Psoas muscle (tissue), 8 donors: ENCODE results near the gene SUFU. TPM values are rescaled to one million over a fixed set of nuclear protein-coding genes. Genes with fewer than 3 reads are reported as not detected.

Source experiments
- ATAC-seq, 4 donors: fragments of 200-7000 bp; cut with Tn5 transposase; one replicate each; pipeline ENCODE4 v1.9.1; 2020; ENCODE audit warnings: moderate library complexity in 3 of 4, mild to moderate bottlenecking in 2 of 4
- DNase-seq, 2 donors: peaks; one replicate each; pipeline ENCODE4 v3.0.0-alpha.2; 2020
- H3K27ac ChIP-seq: fragments of 200-600 bp; one replicate; pipeline ENCODE4 v1.8.0; 2022
- H3K27me3 ChIP-seq, 3 donors: fragments of 200-600 bp in 1 of 3; one replicate each; pipeline versions ENCODE4 v1.6.1 to v1.8.0; 2013 to 2022; ENCODE audit warnings: low read length in 2 of 3, mild to moderate bottlenecking in 2 of 3, moderate library complexity in 1 of 3; ENCODE audit not compliant: insufficient read depth in 3 of 3
- H3K36me3 ChIP-seq, 2 donors: fragments of 200-600 bp in 1 of 2; one replicate each; pipeline versions ENCODE4 v1.6.1 to v1.8.0; 2013 to 2022; ENCODE audit warnings: low read depth in 1 of 2, mild to moderate bottlenecking in 1 of 2, moderate library complexity in 1 of 2; ENCODE audit not compliant: insufficient read depth in 1 of 2
- H3K4me1 ChIP-seq: fragments of 200-600 bp; one replicate; pipeline ENCODE4 v1.8.0; 2022
- H3K4me3 ChIP-seq: fragments of 200-600 bp; one replicate; pipeline ENCODE4 v1.8.0; 2022; ENCODE audit warnings: mild to moderate bottlenecking
- H3K9me3 ChIP-seq: fragments of 200-600 bp; one replicate; pipeline ENCODE4 v1.8.0; 2022
- CTCF ChIP-seq: fragments of 200-600 bp; IDR thresholded peaks from one replicate; pipeline ENCODE4 v1.8.0; 2022; ENCODE audit warnings: antibody characterized with exemption
- WGBS, 3 donors: extraction: QIAGEN DNeasy Blood & Tissue Kit; methylation state at CpG; one replicate each; pipeline versions ENCODE4 v1.1.6 to v1.1.7; 2013; 5-methylcytosine and 5-hydroxymethylcytosine counted together
- intact Hi-C, 2 donors: fragments of 100-400 bp; cut with DNase I; formaldehyde crosslinking; loops; one replicate each; pipeline versions ENCODE4 v1.11.0 to v1.14.2; 2022
- polyA plus RNA-seq, 3 donors: library from polyadenylated mRNA; stranded (reverse); fragments of 200-250 nt; gene quantifications; one replicate each; pipeline ENCODE4 v1.2.3, GENCODE V29; 2013
- total RNA-seq, 4 donors: library from RNA; stranded (reverse); fragmentation: NEBNext Ultra II Directional in 2 of 4; extraction: Animal tissue kit (Norgen Biotek cat#: 25700) in 2 of 4; gene quantifications; one replicate each; pipeline versions ENCODE4 v1.2.1 to v1.2.4, GENCODE V29; 2021 to 2023
- donor health status: healthy with polysubstance abuse.
- donor health status: DM: no; HTN: no; CAD: no; lungs with moderate emphysema.
- donor health status: Bipolar disorder and iron deficiency.
- donor health status: healthy.
- donor health status: DM: yes; HTN: yes; CAD: no.
- donor health status: DM: no; HTN: no; CAD: no.
- donor health status: DM: no; HTN: no; CAD: no.
- donor health status: DM: yes; HTN: yes; CAD: no.

Gene SUFU
- total and polyA plus RNA-seq, 7 donors: 2.1 to 6.8 (median 5.1) TPM

- peaks cover 17% of the 10 kb centered on the region for H3K4me1 ChIP-seq
- H3K27ac ChIP-seq: no peak overlapping the region
- H3K27me3 ChIP-seq: no peaks in the 10 kb centered on the region
- DNase-seq (peak in 1 of 2 donors; percentile 49), ATAC-seq (peak in 2 of 4 donors; percentile 13 to 23)
- TF ChIP-seq CTCF: no peak
- intact Hi-C loops: no loop called here
- H3K36me3 ChIP-seq: no peaks in the 10 kb centered on the region
- no peaks in the 10 kb centered on the region for H3K9me3 ChIP-seq
- no peak overlapping the region for H3K4me3 ChIP-seq
- 41 to 78% (median 59%) methylated on average over 10 of the region's 10 CpGs for WGBS, 3 donors
Observed at GRCh38 chr10:102668326-102669107, 164.7 kb downstream of the SUFU start.

- Histone ChIP-seq H3K36me3 (no peaks in the 10 kb centered on the region), H3K4me3 (no peak overlapping the region), H3K27me3 (no peaks in the 10 kb centered on the region), H3K4me1 (peaks cover 26% of the 10 kb centered on the region), H3K27ac (peak overlapping the region; percentile 46), H3K9me3 (no peaks in the 10 kb centered on the region)
- ATAC-seq: peak; percentile 79 to 95 (median 92)
- 45 to 63% (median 50%) methylated on average over 7 of the region's 7 CpGs for WGBS, 3 donors
- peak; percentile 62 to 88 for DNase-seq
- TF ChIP-seq CTCF: peak; percentile 4
- intact Hi-C loops: no loop called here
Observed at GRCh38 chr10:102669206-102670064, 165.7 kb downstream of the SUFU start.

- TF ChIP-seq CTCF: no peak
- H3K27me3 ChIP-seq: no peaks in the 10 kb centered on the region
- no peaks in the 10 kb centered on the region for H3K9me3 ChIP-seq
- no peak overlapping the region for H3K4me3 ChIP-seq
- 84 to 93% (median 86%) methylated on average over 9 of the region's 9 CpGs for WGBS, 3 donors
- no peaks in the 10 kb centered on the region for H3K36me3 ChIP-seq
- ATAC-seq (peak in 1 of 4 donors; percentile 22), DNase-seq (no peak)
- peaks cover 31% of the 10 kb centered on the region for H3K4me1 ChIP-seq
- intact Hi-C loops: no loop called here
- no peak overlapping the region for H3K27ac ChIP-seq
Observed at GRCh38 chr10:102670065-102670670, 166.4 kb downstream of the SUFU start.

- Histone ChIP-seq H3K27me3 (no peaks in the 10 kb centered on the region), H3K4me3 (no peak overlapping the region), H3K36me3 (no peaks in the 10 kb centered on the region), H3K27ac (no peak overlapping the region), H3K4me1 (peaks cover 38% of the 10 kb centered on the region), H3K9me3 (no peaks in the 10 kb centered on the region)
- ATAC-seq: no peak
- intact Hi-C loops: no loop called here
- no peak for DNase-seq
- no peak for TF ChIP-seq CTCF
- WGBS, 3 donors: 75 to 82% (median 81%) methylated on average over 6 of the region's 6 CpGs
Observed at GRCh38 chr10:102670871-102671434, 167.2 kb downstream of the SUFU start.
